Ramos (cell line): ENCODE data around the gene SEC16B.

Experiments
- in situ Hi-C: fragments of 300-500 bp; cut with MboI; formaldehyde crosslinking; loops from one replicate; pipeline ENCODE4 v1.14.3; 2022; ENCODE audit warnings: low sequenced_read_pairs; ENCODE audit not compliant: unreplicated experiment

The SEC16B gene

DNA sequence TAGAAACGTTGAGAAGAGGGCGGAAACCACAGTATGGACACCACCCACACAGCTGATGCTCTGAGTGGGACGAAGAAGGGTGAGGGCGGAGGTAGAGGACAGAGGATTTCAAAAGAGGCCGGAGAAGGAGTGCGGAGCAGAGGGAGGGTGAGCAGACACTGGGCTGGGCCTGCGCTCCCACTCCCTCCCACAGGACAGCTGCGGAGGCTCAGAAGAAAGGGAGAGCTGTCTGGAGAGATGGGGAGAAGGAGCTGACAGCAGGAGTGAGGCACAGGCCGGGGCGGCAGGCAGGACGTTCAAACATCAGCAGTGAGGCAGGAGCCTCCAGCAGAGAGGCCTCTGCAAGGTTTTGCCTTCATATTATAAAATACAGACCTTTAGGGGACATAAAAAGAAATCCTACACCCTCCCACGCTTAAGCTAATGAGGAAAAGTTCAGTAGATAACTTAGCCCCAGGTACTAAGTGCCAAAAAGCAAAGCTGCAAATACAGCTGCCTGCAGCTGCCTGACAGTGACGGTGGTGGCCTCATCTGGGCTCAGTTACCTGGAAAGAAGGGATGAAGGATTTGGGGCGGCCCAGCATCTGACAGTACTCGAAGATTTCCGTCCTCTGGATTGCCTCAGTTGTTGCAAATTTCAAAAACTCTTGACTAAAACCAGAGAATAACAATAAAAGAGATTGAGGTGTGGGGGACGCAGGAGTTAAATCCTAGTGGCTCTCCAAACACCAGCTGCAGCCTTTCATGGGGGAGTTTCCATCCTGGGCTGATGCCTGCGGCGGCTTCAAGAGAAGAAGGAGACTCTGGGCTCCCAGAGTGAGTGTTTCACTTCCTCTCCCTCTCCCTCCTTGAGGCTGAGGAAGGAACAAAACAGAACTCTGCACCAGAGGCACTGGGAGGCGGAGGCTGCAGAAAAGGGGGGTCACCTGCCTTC lies 25.6 kb downstream of the SEC16B start:
- in situ Hi-C loops = loop anchor here (10.0 kb wide), 1 partner anchor 1049 kb away; no protein-coding TSS in a partner anchor

DNA sequence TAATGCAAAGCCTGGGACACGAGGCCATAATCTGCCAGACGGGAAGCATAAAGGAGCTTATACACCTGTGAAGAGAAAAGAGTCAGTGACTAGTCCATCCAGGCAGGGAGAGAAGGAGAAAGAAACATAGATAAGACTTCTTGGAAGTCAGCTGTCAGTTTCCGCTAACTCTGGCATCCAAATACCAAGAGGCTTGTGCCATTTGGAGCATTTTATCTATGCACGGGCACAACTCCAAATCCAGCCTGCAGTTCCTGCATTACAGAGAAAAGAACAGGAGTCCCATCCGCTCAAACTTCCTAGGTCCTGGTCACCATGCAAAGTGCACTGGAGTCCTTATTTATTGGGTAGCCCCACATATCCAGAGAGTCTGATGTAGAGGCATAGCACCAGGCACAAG lies 27.9 kb downstream of the SEC16B start:
- in situ Hi-C loops = loop anchor here (10.0 kb wide), 1 partner anchor 1047 kb away; no protein-coding TSS in a partner anchor

DNA sequence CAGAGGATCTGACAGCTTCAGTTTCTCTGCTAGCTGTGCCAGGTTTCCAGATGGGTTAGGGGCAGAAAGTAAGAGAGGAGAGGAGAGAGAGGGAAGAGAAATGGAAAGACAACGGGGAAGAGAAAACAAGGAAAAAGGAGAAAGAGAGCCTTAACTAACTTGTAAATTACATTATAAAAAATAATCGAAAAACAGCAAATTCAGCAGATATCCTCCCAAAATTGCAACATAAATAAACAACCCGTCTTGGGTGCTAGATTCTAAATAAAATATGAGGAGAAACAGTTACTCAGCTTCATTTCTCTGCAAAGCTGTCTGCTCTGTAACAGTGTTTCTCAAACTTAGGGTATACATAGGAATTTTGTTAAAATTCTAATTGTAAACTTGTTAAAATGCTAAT lies 29.2 kb downstream of the SEC16B start:
- in situ Hi-C loops = loop anchor here (10.0 kb wide), 1 partner anchor 1046 kb away; no protein-coding TSS in a partner anchor

DNA sequence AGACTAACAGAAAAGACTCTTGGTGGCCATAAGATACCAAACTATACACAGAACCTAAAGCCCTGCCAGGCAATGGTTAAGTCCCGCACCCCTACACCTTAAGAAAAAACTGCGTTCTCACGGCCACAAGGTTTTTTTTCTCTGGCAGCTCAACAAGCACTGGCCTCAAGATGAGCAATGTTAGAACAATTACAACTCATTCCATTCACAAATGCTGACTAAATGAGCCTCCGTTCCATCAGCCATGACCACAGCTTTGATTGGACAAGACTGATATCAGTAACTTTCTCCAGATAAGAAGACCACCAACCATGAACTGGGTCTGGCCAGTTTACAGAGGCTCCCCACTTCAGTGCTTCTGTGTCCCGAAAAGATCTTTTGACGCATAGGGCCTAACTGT lies 31.9 kb downstream of the SEC16B start:
- in situ Hi-C loops = no loop called here

DNA sequence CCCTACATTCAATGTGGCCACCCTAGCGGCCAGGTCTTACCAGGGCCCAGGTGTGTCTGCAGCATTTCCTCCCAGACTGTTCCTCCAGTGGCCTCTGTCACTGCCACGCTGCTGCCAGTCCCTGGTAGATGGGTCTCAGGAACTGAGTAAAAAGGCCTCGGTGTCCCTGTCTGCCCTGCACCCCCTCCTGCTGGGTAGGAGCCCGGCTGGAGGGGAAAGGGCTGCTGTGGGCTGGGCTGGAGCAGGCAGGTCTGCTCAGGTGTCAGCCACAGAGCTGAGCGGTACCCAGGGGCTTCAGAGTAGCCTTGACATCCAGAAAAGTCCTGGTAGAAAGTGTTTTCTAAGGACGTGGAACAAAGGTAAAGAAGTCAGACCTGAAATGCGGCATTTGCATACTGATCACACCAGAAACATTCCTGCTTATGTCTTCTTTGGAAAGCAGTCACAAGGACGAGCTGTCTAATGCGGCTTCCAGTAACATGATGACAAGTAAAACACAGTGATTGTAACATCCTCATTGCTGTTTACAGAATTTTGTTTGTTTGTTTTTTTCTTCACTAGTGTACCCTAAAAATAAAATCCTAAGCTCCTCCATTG lies 32.6 kb downstream of the SEC16B start:
- in situ Hi-C loops = no loop called here

DNA sequence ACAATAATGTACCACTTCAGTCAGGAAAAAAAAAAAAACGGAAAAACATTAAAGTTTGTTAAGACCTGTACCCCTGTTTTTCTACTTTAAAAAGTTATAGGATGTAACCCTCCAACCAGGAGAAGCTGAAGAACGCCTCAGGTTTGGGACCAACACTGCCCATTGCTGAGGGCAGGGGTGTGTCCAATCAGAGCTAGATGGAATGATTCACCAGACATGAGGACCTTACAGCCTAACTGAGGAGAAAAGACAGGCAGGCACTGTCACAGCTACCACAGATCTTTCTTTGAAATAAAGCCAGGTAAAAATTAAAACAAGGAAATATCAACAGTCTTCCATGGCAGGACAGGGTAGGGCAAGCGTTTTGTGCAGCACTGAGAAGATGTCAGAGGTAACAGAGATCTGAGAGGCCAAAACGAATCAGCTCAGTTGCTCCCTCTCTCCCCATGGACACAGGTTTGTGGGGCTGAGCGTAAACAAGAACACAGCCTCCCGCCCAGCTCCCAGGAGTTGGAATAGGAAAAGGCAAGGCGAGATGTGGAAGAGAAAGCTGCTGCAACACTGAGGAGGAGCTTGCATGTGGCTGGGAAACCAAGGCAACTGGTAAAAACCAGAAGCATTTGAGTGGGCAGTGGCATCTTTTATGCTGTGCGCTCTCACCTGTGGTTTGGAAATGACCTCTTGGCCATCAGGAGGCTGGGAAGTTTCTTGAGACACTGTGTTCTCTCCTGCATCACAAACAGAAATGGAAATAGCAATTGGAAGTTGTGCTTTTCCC lies 34.0 kb downstream of the SEC16B start:
- in situ Hi-C loops = no loop called here

DNA sequence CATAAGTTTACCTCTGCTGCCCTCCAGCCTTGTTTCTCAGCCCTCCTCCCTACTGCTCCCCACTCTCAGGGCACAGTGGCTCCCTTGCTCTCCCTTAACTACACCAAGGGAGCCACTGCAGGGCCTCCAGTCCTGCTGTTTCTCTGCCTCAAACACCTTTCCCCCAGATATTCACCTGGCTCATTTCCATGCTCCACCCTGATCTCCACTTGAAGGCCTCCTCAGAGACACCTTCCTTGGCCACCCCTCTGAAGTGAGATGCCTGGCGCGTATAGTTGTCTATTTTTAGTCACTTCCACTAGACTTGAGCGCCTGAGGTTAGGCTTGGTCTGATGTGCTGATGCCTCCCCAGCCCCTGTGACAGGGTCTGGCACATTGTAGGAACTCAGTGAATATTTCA lies 34.9 kb downstream of the SEC16B start:
- in situ Hi-C loops = no loop called here

DNA sequence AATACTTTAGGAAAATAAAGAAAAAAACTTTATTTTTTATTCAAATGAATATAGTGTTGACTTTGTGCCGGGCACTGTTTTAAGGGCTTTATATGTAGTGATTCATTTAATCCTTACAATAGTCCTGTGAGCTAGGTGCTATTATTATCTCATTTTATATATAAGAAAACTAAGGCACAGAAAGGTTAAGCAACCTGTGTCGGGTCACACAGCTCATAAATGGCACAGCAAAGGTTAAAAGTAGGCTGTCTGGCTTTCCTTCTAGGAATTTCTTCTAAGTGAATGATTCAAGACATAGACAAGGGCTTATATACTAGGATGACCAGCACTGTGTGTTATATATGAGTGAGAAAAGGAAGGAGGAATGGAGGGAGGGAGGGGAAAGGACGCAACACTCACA lies 35.4 kb downstream of the SEC16B start:
- in situ Hi-C loops = no loop called here

DNA sequence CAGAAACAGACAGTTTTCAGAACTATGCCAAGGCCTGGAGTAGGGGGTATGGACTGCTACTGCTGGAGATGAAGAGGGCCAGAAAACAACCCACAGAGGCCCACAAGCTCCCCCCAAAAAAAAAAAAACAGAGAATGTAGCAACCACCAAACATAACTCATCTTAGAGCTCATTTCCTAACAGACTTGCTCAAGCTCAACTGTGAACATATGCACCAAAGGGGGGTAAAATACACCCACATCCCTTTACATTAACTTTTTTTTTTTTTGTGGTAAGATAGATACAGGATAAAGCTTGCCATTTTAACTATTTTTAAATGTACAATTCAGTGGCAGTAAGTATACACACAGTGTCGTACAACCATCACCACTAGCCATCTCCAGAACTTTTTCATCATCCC lies 36.0 kb downstream of the SEC16B start:
- in situ Hi-C loops = no loop called here

DNA sequence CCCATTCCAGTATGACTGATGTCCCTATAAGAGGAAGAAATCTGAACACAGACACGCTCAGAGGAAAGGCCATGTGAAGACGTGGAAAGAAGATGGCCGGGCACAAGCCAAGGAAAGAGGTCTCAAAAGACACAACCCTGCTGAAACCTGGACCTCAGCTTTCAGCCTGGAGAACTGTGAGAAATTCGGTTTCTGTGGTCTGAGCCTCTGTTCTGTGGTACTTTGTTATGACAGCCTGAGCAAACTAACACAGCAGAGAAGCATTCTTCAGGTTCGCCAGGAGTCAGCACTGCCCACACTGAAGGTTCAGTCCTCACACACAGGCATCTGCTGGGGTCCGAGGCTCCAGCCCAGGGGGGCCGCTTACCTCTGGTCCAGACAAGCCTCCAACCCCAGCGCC lies 37.7 kb downstream of the SEC16B start:
- in situ Hi-C loops = no loop called here

DNA sequence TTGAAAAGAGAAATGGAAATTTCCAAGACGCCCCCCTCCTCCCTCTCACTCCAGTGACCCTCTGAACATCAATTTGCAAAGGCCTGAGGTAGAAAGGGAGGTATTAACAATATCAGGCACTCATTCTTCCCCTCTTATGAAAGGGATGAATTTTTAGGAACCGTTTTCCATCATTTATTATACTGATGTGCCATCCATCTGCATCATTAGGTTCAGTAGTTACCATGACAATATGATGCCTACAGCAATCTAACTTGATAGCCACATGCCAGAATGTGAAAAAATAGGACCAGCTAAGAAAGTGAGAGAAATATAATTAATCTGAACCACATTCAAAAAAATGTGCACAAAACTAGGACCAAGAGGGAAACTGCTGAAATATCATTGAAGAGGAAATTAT lies 40.9 kb downstream of the SEC16B start:
- in situ Hi-C loops = no loop called here

DNA sequence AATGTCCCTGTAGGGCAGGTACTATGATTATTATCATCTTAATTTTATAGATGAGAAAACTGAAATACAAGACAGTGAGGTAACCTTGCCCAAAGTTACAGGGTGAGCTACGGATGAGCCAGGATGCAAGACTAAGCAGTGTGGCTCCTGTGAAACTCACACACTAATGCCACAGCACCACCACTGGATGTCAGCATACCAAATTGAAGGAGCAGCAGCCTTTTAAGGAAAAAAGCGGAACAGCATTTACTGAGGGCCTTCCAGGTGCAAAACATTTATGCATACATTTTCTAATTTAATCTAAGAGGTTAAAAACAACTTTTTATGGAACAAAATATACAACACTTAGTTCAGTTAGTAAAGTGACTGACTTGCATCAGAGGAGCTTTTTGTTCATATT lies 41.7 kb downstream of the SEC16B start:
- in situ Hi-C loops = no loop called here

DNA sequence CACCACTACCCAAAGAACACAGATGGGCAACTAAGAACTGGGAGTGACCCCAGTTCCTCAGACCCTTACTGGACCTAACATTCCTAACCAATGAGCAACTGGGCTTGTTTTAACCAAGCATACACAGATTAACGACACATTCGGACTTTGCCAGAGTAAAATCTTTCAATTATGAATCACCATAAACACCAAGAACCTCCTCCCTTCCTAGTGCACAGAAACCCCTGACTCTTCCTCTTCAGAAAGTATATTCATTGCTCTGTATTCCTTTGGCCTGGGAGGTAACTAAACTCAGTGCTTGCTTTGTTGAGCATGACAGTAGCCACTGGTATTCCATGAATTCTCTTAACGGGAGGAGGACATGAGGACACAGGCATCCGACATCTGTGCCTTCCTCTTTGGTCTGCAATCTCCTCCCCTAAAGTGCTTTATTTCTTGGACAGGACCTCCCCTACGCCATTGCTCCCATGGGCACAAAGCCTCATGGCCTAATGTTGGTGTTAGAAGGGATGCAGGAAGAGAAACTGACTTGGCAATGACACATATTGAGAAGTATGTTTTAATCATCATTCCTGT lies 42.7 kb downstream of the SEC16B start:
- in situ Hi-C loops = no loop called here

DNA sequence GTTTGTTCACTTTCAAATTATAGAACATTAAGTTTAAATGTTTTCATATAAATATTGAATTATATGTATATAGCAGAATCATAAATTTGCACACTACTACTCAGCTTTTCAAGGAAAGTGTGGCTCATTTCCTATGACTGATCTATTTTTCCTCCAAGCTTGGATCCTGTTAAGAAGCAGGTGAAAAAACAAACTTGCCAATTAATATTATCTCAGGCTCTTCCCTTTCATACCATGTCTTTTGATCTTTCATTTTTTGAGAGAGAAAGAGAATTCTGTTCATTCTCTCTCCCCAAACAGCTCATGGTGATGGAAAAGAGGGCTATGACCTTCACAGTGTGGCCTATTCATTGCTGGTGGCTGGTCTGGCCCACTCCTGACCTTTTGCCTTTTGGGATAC lies 43.7 kb downstream of the SEC16B start:
- in situ Hi-C loops = no loop called here

DNA sequence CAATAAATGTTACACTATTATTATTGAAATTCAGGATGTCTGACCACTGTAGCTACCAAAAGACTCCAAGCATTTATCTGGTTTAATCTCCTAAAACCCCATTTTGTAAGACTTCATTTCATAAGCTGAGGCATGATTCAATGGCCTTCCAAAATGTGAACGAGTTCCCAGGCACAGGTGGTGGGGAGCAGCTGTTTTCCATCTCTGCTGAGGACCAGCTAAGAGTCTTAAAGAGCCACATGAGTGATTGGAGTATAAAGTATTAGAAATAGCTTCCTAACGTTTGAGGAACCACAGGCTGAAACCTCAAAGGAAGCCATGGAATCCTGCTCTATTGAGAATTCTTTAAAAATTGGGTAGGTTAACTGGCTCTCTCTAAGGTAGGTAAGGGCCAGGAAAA lies 44.9 kb downstream of the SEC16B start:
- in situ Hi-C loops = no loop called here

DNA sequence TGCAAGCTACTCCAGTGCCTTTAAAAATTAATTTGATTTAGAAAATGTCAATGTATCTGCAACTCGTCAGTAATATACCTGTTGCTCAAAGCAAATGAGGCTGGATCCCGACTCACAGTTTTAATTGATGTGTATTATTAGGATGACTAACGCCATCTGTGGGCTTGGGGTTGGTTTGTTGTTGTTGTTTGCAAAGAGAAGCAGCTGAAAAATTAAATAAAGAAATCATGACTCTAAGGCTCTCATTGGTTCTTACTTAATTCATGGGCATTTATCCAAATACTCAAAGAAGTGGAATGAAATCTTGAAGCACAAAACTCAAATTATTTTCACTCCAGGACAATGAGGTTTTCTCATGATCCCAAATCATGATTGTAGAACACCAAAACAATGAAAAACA lies 46.4 kb downstream of the SEC16B start:
- in situ Hi-C loops = no loop called here

DNA sequence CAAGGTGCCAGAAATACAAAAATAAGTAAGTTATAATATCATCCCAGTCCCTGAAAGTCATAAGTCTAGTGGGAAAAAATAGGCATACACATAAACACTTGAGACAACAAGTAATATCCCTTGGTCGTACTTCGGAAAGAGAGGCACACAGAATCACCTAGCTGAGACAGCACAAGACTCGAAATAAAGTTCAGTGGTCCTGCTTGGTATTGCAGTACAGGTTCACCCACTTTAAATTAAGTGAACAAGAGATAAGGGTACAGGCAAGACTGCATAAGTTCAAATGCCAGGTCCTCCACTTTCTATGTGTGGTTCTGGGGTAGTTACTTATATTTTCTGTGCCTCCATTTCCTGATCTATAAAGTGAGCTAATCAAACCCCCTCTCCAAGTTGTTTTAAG lies 47.6 kb downstream of the SEC16B start:
- in situ Hi-C loops = no loop called here

DNA sequence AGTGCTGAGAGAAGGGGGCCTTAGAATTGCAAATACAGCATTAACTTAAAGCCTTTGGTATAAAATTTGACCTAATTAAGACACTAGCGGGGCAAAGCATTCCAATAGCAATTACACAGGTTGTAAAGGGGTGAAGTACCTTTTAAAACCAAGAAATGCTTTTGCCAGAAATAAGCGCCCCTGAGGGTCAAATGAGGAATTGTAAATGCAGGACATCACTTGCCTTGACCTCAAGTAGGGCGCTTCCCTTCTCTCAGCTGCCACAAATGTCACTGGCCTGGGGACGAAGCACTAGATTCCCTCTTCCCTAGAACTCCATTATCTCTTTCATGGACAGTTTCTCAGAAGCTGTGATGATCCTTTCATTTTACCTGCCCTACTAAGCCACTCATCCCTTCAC lies 48.3 kb downstream of the SEC16B start:
- in situ Hi-C loops = no loop called here

DNA sequence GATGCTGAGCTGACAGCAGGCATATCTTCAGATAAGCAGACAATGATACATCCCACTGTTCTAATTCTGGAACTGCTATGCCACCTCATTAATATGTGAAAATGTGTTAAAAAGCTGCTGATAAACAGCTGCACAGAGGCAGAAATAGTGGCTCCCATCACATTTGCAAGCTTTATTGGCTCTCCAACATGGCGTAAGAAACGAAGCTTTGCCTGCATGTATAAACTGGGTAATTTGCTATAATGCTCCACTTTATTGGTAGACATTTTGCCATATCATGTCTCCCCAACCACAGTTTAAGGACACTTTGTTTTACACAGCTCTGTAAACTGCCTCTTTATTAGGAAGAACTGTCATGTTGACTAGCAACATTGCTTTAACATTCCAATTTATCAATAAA lies 49.8 kb downstream of the SEC16B start:
- in situ Hi-C loops = no loop called here

DNA sequence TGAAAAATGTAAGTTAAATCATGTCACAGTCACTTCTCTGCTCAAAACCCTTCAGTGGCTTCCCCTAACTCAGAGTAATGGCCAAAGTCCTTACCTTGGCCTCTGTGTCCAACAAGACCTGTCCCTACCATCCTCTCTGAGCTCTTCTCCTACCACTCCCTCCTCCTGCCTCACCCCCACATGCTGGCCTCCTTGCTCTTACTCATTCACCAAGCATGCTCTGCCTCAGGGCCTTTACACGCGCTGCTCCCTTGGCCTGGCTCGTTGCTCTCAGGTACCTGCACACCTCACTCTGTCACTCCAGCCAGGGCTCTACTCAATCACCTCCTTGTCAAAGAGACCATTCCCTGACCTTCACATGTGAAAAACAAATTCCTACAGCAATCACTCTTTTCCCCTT lies 54.2 kb downstream of the SEC16B start:
- in situ Hi-C loops = no loop called here

DNA sequence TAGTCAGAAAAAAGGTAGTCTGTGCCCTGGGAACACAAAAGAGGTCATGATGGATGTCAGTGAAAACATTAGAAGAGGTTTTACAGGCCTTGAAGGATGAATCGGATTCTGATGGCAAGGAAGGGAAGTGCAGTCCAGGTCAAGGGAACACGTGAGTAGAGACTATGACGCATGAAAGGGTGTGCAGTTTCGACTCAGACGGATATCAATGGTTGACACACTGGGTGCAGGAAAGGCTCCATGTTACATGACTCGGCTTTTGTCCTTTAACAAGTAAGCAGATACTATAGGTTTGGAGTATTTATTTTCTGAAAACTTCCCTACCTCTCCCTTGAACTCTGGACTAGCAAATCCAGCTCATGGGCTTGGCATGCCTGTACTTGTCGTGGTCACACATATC lies 55.3 kb downstream of the SEC16B start:
- in situ Hi-C loops = no loop called here
